OCI-LY3 (cell line): Measurements from ENCODE around the gene RAPSN.

Experiments used
- EZH2phosphoT487 ChIP-seq: fragments of 200-600 bp; shearing (Covaris generic); IDR thresholded peaks from 2 replicates; pipeline ENCODE4 v1.6.1; 2018; ENCODE audit warnings: antibody characterized with exemption, mixed run types, low read depth
- TF ChIP-seq, protein P1 (sequence below): fragments of 200-600, 300-600 bp; sonication (generic); IDR thresholded peaks from 2 replicates; pipeline ENCODE4 v1.5.1; 2014; ENCODE audit warnings: antibody characterized with exemption, low read length, low read depth

- TF ChIP-seq, protein P1, sequence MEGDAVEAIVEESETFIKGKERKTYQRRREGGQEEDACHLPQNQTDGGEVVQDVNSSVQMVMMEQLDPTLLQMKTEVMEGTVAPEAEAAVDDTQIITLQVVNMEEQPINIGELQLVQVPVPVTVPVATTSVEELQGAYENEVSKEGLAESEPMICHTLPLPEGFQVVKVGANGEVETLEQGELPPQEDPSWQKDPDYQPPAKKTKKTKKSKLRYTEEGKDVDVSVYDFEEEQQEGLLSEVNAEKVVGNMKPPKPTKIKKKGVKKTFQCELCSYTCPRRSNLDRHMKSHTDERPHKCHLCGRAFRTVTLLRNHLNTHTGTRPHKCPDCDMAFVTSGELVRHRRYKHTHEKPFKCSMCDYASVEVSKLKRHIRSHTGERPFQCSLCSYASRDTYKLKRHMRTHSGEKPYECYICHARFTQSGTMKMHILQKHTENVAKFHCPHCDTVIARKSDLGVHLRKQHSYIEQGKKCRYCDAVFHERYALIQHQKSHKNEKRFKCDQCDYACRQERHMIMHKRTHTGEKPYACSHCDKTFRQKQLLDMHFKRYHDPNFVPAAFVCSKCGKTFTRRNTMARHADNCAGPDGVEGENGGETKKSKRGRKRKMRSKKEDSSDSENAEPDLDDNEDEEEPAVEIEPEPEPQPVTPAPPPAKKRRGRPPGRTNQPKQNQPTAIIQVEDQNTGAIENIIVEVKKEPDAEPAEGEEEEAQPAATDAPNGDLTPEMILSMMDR, result no peak
- TF ChIP-seq EZH2phosphoT487, result no peak
These were observed 7.5 kb downstream of the RAPSN start for GRCh38 chr11:47441421-47441820.
